ENCODE measurements around the gene ZNF677.
"Not testable (repeated sequence)": the region's sequence is repeated elsewhere in the genome, so short reads cannot be mapped to it uniquely, and the experiment has no call there.

The ZNF677 gene

DNA sequence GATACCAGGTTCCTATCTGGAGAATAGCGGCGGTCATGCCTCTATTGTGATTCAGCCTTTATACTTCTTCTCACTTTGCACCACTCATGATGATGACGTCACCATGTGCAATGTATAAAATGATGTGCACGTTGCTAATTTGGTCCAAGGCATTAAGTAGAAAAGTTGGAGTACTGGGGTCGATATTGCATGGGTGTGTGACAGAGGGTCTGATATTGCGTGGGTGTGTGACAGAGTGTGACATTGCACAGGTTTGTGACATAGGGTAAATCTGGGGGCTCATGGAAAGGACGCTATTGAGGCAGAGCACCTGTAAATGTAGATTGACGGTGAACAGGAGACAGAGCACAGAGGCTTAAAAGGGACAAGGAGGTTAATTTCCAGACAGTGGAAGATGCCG, 17.4 kb upstream of the ZNF677 start:
- H3K4me1 ChIP-seq (ENCODE audit: insufficient read depth, low read length, poor library complexity, severe bottlenecking), result no peaks in the 10 kb centered on the region
- no peaks in the 10 kb centered on the region for H3K9me2 ChIP-seq (replicated peaks; ENCODE audit: low read depth, low read length)
- no peaks in the 10 kb centered on the region for H3K79me2 ChIP-seq (ENCODE audit: insufficient read depth, low read length)
- no peaks in the 10 kb centered on the region for H4K20me1 ChIP-seq (ENCODE audit: insufficient read depth, low read length, poor library complexity, severe bottlenecking)
- H2AFZ ChIP-seq (ENCODE audit: low read length), result no peak overlapping the region
- TF ChIP-seq, protein P1, sequence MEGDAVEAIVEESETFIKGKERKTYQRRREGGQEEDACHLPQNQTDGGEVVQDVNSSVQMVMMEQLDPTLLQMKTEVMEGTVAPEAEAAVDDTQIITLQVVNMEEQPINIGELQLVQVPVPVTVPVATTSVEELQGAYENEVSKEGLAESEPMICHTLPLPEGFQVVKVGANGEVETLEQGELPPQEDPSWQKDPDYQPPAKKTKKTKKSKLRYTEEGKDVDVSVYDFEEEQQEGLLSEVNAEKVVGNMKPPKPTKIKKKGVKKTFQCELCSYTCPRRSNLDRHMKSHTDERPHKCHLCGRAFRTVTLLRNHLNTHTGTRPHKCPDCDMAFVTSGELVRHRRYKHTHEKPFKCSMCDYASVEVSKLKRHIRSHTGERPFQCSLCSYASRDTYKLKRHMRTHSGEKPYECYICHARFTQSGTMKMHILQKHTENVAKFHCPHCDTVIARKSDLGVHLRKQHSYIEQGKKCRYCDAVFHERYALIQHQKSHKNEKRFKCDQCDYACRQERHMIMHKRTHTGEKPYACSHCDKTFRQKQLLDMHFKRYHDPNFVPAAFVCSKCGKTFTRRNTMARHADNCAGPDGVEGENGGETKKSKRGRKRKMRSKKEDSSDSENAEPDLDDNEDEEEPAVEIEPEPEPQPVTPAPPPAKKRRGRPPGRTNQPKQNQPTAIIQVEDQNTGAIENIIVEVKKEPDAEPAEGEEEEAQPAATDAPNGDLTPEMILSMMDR (conservative IDR thresholded peaks at IDR 0.05; ENCODE audit: low read length), result no peak
- no peak for TF ChIP-seq EZH2phosphoT487 (IDR thresholded peaks at IDR 0.05; ENCODE audit: borderline replicate concordance)
- no peak overlapping the region for H3K9ac ChIP-seq (ENCODE audit: low read depth, low read length, poor library complexity, severe bottlenecking)
- H3F3A ChIP-seq (ENCODE audit: low read depth), result no peaks in the 10 kb centered on the region
- no peaks in the 10 kb centered on the region for H3K9me3 ChIP-seq (ENCODE audit: insufficient read depth, low read depth, low read length)
- no peak overlapping the region for H3K4me2 ChIP-seq (ENCODE audit: low read depth, low read length, poor library complexity, severe bottlenecking)
- no peaks in the 10 kb centered on the region for H3K27me3 ChIP-seq (ENCODE audit: insufficient read depth, low read length, poor library complexity, severe bottlenecking)
- H3K36me3 ChIP-seq (ENCODE audit: insufficient read depth, low read length), result no peaks in the 10 kb centered on the region
- H3K4me3 ChIP-seq (ENCODE audit: low read length, poor library complexity, severe bottlenecking), result no peak overlapping the region

DNA sequence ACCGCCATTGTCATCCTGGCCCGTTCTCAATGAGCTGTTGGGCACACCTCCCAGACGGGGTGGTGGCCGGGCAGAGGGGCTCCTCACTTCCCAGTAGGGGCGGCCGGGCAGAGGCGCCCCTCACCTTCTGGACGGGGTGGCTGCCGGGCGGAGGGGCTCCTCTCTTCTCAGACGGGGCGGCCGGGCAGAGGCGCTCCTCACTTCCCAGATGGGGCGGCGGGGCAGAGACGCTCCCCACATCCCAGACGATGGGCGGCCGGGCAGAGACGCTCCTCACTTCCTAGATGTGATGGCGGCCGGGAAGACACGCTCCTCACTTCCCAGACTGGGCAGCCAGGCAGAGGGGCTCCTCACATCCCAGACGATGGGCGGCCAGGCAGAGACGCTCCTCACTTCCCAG, 15.2 kb upstream of the ZNF677 start:
- not testable (repeated sequence) for H3K9me2 ChIP-seq (replicated peaks; ENCODE audit: low read depth, low read length); H3K36me3 ChIP-seq (ENCODE audit: insufficient read depth, low read length); H3K4me1 ChIP-seq (ENCODE audit: insufficient read depth, low read length, poor library complexity, severe bottlenecking); H3K9ac ChIP-seq (ENCODE audit: low read depth, low read length, poor library complexity, severe bottlenecking); H3K4me3 ChIP-seq (ENCODE audit: low read length, poor library complexity, severe bottlenecking); H3K79me2 ChIP-seq (ENCODE audit: insufficient read depth, low read length); H3K4me2 ChIP-seq (ENCODE audit: low read depth, low read length, poor library complexity, severe bottlenecking); H3K27me3 ChIP-seq (ENCODE audit: insufficient read depth, low read length, poor library complexity, severe bottlenecking); H3K9me3 ChIP-seq (ENCODE audit: insufficient read depth, low read depth, low read length); H4K20me1 ChIP-seq (ENCODE audit: insufficient read depth, low read length, poor library complexity, severe bottlenecking); H3F3A ChIP-seq (ENCODE audit: low read depth); H2AFZ ChIP-seq (ENCODE audit: low read length)

DNA sequence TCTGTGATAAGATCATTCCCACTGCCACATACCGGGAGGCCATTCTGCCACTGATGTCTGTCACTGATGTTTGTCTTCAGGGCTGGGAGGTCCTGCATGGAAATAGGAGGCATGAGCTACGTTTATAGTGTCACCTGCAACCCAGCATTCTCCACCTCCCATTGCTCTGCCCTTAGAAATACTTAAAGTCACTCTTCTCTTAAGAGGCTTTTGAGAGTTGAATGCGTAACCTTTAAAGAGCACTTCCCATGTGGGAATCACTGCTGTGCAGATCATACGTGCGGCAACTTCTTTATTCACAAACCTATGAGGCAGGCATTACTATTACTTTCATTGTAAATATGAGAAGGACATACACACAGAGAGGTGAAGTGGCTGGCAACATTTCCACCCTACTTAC, 12.9 kb upstream of the ZNF677 start, which contains the start of gene VN1R4:
Gene VN1R4 (minus strand): TSS at position 101 of the 400 bp plus-strand sequence. CDS start 58 bp downstream, at position 43.
- H3K9ac ChIP-seq (ENCODE audit: low read depth, low read length, poor library complexity, severe bottlenecking); H3K36me3 ChIP-seq (ENCODE audit: insufficient read depth, low read length); H3F3A ChIP-seq (ENCODE audit: low read depth); H3K4me1 ChIP-seq (ENCODE audit: insufficient read depth, low read length, poor library complexity, severe bottlenecking); H3K27me3 ChIP-seq (ENCODE audit: insufficient read depth, low read length, poor library complexity, severe bottlenecking); H3K79me2 ChIP-seq (ENCODE audit: insufficient read depth, low read length); H2AFZ ChIP-seq (ENCODE audit: low read length); H3K4me2 ChIP-seq (ENCODE audit: low read depth, low read length, poor library complexity, severe bottlenecking); H3K9me2 ChIP-seq (replicated peaks; ENCODE audit: low read depth, low read length); H3K4me3 ChIP-seq (ENCODE audit: low read length, poor library complexity, severe bottlenecking); H3K9me3 ChIP-seq (ENCODE audit: insufficient read depth, low read depth, low read length); H4K20me1 ChIP-seq (ENCODE audit: insufficient read depth, low read length, poor library complexity, severe bottlenecking): not testable (repeated sequence)

DNA sequence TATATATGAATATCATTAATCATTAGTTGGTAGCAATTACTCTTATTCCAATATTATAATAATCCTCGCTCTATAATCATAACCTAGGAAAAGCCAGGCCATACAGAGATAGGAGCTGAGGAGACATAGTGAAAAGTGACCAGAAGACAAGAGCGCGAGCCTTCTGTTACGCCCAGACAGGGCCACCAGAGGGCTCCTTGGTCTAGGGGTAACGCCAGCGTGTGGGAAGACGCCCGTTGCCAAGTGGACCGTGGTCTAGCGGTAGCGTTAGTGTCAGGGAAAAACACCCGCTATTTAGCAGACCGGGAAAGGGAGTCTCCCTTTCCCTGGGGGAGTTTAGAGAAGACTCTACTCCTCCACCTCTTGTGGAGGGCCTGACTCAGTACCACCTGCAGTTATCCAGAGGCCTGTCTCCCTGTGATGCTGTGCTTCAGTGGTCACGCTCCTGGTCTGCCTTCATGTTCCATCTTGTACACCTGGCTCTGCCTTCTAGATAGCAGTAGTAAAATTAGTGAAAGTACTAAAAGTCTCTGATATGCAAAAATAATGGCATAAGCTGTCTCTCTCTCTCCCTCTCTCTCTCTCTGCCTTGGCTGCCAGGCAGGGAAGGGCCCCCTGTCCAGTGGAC, 3.2 kb upstream of the ZNF677 start, which contains the start of gene VN1R2:
Gene VN1R2 (plus strand): TSS at position 578 of the 628 bp plus-strand sequence. CDS start 84 bp downstream, outside the sequence.
- H3K9me2 ChIP-seq (replicated peaks; ENCODE audit: low read depth, low read length), result not testable (repeated sequence)

More for the DNA sequence above, 3.2 kb upstream of the ZNF677 start, which contains the start of gene VN1R2:
- not testable (repeated sequence) for H3K9me3 ChIP-seq (ENCODE audit: insufficient read depth, low read depth, low read length); H3K4me3 ChIP-seq (ENCODE audit: low read length, poor library complexity, severe bottlenecking); H3K4me2 ChIP-seq (ENCODE audit: low read depth, low read length, poor library complexity, severe bottlenecking); H3K36me3 ChIP-seq (ENCODE audit: insufficient read depth, low read length); H3K9ac ChIP-seq (ENCODE audit: low read depth, low read length, poor library complexity, severe bottlenecking); H4K20me1 ChIP-seq (ENCODE audit: insufficient read depth, low read length, poor library complexity, severe bottlenecking); H3K79me2 ChIP-seq (ENCODE audit: insufficient read depth, low read length); H2AFZ ChIP-seq (ENCODE audit: low read length); H3F3A ChIP-seq (ENCODE audit: low read depth); H3K4me1 ChIP-seq (ENCODE audit: insufficient read depth, low read length, poor library complexity, severe bottlenecking); H3K27me3 ChIP-seq (ENCODE audit: insufficient read depth, low read length, poor library complexity, severe bottlenecking)

Measured in Loucy (cell line).